HG02798 (cell line): ENCODE data around the gene MORN4.
"Not testable (repeated sequence)": the region's sequence is repeated elsewhere in the genome, so short reads cannot be mapped to it uniquely, and the experiment has no call there.

ENCODE experiments used
- ATAC-seq: cut with Tn5 transposase; IDR thresholded peaks from one replicate; pipeline ENCODE4 v1.9.1; 2021; ENCODE audit warnings: mild to moderate bottlenecking; ENCODE audit not compliant: unreplicated experiment, poor library complexity

Gene MORN4

DNA sequence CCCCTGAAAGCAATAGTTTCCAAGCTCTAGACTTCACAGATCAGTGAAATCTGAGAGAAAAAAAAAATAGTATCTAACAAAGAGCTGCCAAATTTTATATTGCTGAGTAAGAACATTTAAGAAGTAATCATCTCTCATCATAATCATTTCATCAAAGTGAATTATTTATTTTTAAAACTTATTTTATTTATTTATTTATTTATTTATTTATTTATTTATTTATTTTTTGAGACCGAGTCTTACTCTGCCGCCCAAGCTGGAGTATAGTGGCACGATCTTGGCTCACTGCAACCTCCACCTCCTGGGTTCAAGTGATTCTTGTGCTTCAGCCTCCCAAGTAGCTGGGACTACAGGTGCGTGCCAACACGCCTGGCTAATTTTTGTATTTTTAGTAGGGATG, 56.8 kb downstream of the MORN4 start:
- not testable (repeated sequence) for ATAC-seq

DNA sequence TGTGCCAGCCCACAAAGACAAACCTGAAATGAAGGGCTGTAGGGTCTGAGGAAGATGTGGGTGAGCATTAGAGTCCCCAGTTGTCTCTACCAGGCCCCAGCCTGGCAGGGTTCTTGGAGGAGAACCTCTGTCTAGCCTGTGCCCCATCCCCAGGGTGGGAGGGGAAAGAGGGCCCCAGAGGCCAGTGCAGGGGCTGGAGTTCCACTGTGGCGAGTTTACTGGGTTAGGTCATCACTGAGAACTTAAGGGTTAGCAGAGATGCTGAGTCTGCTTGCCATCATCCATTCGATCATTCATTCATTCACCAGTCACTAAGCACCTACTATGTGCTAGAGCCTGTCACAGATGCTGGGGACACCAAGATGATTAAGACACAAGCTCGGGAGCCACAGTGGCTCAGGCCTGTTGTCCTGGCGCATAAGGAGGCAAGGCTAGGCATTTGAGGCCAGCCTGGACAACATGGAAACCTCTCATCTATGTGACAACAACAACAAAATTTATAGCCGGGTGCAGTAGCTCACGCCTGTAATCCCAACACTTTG, 58.1 kb downstream of the MORN4 start:
- ATAC-seq, result no peak

DNA sequence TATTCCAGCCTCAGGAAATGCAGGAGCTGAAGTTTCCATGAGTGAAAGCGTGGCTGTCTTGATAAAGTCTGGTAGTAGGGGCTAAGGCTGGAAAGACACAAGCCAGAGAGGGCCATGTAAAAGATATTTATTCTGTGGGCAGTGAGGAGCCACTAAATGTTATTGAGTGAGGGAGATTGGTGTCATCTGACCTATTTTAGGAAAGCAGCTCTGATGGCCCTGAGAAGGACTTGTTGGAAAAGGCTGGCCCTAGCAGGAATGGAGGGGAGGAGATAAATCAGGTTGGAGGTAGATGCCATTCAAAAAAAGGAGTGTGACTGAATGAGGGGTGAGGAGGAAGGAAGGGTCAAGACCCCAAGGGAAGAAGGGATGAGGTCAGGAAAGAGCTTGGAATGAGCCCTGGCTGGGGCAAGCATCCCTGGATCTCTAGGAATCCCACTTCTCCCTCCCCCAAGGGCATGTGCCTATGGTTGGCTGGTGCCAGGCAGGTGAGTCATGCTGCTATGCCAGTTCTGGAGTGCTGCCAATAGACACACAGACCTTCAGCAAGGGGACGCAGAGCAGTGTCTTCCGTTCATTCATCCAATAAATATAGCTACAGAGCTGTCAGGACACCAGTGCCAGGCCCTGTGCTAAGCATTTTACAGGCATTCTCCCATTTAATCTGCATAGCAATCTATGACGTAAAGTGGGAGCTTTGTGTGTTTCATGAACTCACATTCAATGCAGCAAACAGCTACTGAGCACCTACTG, 58.8 kb downstream of the MORN4 start:
- no peak for ATAC-seq

DNA sequence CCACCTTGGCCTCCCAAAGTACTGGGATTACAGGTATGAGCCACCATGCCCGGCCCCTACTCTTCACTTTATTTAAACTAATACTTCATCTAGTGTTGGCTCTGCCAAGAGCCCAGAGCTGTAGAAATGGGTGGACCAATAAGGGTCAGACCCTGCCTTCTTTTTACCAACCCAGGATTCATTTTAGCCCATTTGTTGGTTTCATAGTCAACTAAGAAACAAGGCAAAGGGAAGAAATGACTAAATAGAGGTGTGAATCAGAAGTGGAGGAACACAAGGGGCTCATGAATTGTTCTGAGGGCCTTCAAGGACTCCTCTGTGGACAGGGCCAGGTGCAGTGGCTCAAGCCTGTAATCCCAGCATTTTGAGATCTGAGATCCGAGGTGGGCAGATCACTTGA, 59.6 kb downstream of the MORN4 start:
- ATAC-seq, result no peak

DNA sequence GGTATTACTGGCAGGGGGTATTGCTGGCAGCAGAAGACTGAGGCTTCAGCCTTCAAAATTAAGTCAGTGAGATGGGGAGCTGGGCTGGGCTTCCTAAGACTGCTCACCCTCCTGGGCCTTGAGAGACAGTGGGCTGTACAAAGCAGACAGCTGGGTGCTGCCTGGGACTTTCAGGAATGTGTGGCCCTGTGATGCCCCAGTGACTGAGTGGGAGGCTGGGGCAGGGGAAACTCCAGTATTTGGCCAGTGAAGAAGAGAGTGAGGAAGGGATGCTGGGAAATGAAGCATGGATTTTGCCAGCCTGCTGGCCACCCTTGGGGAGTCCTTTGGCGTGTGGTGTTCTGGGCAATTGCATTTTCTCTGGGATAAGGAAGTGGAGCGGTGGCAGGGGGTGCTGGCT, 60.3 kb downstream of the MORN4 start:
- no peak for ATAC-seq

DNA sequence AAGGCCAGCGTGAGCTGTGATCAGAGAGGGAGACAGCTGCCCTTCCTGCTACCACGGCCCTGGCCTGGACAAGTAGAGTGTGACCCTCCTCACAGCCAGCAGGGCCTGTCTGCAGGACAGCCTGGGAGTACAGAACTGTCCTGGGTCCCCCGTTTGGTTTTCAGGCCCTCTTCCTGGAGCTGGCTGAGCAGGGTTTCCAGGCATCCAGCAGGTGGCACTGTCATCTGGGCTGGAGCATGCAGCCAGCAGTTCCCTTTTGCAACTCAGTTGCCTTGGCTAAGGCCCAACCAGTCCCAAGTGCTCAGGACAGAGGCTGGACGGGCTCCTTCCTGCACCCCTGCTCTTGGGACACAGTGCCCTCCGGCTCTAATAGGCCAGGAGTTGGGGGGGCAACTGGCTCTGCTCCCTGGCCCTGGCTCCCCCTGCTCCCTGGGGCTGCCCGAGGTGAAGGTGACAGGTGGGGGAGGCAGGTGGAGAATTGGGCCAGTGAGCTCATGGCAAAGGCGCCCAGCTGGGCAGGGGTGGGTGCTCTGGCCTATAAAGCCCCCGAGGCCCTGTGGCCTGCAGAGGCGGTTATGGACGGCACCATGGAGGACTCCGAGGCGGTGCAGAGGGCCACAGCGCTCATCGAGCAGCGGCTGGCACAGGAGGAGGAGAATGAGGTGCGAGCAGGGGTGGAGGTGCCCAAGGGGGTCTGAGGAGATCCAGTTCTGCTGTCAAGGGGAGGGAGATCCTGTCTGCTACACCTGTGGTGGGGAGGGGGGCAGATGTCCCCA, 60.9 kb downstream of the MORN4 start, which contains the start of gene ANKRD2:
Gene ANKRD2 (plus strand): TSS at position 566 of the 776 bp plus-strand sequence. CDS start 10 bp downstream, at position 576.
- peak; percentile 75 for ATAC-seq

DNA sequence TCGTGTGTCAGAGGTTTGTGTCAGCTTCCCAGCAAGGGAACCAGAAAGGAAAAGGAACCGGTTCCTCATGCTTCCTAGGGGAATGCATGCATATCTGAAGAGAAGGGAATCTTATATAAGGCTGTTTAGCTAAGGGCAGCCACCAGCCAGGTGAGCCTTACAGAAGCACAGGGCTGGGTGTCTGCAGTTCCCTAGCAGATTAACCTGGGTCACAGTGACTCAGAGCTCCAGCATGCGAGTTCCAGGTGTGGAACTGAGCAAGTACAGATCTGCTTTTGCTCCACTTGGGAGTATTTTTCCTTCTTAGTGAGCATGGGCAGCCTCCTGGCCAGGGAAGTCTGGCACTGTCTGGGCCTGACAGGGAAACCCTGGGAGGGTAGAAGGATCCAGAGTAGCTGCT, 61.7 kb downstream of the MORN4 start:
- no peak for ATAC-seq

DNA sequence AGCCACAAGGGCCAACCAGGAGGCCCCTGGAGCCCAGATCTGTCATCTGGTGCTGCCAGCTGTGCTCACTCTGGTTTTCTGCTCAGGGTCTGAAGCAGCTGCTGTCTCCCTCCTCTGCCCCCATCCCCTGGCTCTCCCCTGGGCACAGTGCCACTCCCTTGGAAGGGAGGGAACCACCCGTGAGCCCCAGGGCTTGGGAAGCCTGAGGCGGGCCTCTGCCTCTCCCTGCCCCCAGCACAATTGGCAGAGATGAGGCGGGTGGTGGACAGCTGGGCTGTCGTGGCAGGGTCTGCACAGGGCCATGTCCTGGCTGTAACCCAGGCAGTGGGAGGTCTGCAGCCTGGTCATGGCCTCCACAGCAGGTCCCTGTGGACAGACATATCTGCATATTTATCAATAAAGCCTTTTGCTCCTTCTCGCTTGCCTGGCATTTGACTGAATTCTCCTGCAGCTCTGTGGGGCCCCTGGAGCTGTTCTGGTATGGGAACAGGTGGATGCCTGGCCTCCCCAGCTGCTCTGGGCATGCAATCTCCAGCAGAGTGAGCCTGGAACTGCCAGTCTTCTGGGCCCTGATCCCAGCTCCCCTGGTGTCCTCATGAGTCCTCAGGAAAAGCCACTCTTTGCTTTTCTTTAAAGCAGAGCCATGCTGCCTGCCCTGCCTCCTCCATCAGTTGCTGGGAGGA, 62.4 kb downstream of the MORN4 start:
- no peak for ATAC-seq

DNA sequence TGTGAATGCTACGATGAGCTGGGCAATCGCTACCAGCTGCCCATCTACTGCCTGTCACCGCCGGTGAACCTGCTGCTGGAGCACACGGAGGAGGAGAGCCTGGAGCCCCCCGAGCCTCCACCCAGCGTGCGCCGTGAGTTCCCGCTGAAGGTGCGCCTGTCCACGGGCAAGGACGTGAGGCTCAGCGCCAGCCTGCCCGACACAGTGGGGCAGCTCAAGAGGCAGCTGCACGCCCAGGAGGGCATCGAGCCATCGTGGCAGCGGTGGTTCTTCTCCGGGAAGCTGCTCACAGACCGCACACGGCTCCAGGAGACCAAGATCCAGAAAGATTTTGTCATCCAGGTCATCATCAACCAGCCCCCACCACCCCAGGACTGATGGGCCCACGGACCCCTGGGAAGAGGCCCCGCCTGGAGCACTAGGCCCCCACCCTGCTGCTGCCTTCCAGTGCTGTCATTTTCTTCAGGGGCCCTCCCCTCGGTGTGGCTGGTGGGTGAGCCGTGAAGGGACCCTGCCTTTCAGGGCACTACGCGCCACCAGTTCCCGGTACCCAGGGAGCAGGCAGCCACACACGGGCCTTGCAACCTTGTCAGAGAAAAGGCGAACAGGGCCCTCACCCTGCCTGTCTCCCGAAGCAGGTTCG, 63.0 kb downstream of the MORN4 start:
- ATAC-seq, result no peak

DNA sequence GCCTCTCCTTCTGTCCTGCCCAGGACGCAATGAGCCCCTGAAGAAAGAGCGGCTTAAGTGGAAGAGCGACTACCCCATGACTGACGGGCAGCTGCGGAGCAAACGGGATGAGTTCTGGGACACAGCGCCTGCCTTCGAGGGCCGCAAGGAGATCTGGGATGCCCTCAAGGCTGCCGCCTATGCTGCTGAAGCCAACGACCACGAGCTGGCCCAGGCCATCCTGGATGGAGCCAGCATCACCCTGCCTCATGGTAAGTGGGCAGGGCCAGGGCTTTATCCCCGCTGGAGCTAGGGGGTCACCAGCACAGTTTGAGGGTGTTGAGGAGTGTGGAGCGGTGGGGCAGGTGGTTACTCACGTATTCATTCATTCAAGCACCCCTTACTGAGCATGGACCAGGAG, 65.4 kb downstream of the MORN4 start:
- ATAC-seq, result no peak

DNA sequence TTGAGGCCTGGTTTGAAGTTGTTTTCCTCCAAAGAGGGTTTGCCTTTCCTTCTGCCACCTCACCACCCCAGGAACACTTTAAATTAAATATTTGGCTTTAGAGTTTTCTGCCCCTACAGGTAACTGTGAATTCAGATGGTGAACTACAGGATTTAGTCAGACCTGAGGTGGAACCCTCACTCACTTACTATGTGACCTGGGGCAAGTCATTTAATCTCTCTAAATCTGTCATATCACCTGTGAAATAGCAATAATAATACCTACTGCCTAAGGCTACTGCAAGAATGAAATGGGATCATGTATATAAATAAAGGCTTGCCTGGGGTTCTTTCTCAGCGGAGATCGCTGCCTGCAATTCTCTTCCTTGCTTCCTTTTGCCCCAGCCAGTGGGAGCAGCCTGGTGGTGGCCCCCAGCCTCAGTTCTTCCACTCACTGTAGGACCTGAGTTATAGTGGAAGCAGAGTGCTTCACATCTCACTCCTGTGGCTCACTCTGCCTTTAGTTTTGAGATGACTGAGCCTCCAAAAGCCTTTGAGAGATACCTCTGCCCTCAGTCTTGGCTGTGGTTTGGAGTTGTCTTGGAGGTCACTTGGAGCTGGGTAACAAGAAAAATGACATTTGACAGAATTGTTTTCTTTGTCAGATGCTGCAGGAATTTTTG, 66.8 kb downstream of the MORN4 start:
- no peak for ATAC-seq

DNA sequence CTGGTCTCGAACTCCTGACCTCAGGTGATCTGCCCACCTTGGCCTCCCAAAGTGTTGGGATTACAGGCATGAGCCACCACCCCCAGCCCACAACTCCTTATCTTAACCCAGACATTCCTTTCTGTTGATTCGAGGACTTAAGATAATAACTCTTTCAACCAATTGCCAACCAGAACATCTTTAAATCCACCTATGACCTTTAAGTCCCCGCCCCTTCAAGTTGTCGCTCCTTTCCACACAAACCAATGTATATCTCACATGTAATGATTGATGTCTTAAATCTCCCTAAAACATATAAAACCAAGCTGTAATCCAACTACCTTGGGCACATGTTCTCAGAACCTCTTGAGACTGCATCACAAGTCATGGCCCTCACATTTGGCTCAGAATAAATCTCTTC, 68.5 kb downstream of the MORN4 start:
- no peak for ATAC-seq
